Nucleus accumbens (tissue), 56 donors: ENCODE data around the gene DLX3.
"Not testable (repeated sequence)": the region's sequence is repeated elsewhere in the genome, so short reads cannot be mapped to it uniquely, and the experiment has no call there.

ENCODE experiments used
- DNase-seq, 56 donors: peaks; one replicate each; lab custom pipeline; 2025; lab: John Stamatoyannopoulos, UW

Gene DLX3

GRCh38 chr17:49995055-49995738, at the start of gene DLX3:
Gene DLX3, minus strand, starts transcription at chr17:49995224. Its CDS starts 226 bp downstream, at chr17:49994998.
- peak in 5 of 56 donors; percentile 5 to 17 (median 8) for DNase-seq

GRCh38 chr17:50044483-50044882, 49.5 kb upstream of the DLX3 start:
- DNase-seq = no peak

GRCh38 chr17:50043290-50044148, 48.5 kb upstream of the DLX3 start:
- DNase-seq = no peak

GRCh38 chr17:50042211-50042610, 47.2 kb upstream of the DLX3 start:
- DNase-seq = no peak

GRCh38 chr17:50040496-50040895, 45.5 kb upstream of the DLX3 start:
- DNase-seq = not testable (repeated sequence)

- DNase-seq = no peak
Observed at GRCh38 chr17:50039058-50039457, 44.0 kb upstream of the DLX3 start.

GRCh38 chr17:50037321-50038107, 42.5 kb upstream of the DLX3 start:
- DNase-seq = no peak

- no peak for DNase-seq
Observed at GRCh38 chr17:50036455-50037261, 41.6 kb upstream of the DLX3 start.

- no peak for DNase-seq
Observed at GRCh38 chr17:50035945-50036344, 40.9 kb upstream of the DLX3 start.

- DNase-seq = no peak
Observed at GRCh38 chr17:50035421-50035879, 40.4 kb upstream of the DLX3 start.

GRCh38 chr17:50034498-50035364, 39.7 kb upstream of the DLX3 start:
- DNase-seq = no peak

- no peak for DNase-seq
Observed at GRCh38 chr17:50033316-50033715, 38.3 kb upstream of the DLX3 start.

GRCh38 chr17:50029185-50029584, 34.2 kb upstream of the DLX3 start:
- DNase-seq = no peak

- DNase-seq = no peak
Observed at GRCh38 chr17:50028736-50029120, 33.7 kb upstream of the DLX3 start.

- no peak for DNase-seq
Observed at GRCh38 chr17:50027881-50028735, 33.1 kb upstream of the DLX3 start.

- DNase-seq = peak in 2 of 56 donors; percentile 11 to 15
Observed at GRCh38 chr17:50027172-50027880, 32.3 kb upstream of the DLX3 start.

- DNase-seq = peak in 50 of 56 donors; percentile 4 to 87 (median 54)
Observed at GRCh38 chr17:50026837-50027171, 31.8 kb upstream of the DLX3 start.
